Activated CD4-positive, alpha-beta memory T cell treated with anti-CD3 and anti-CD28 coated beads, Interleukin-2, amount 10 ng/mL, durations not matched to agents 7 days and 5 days (primary cell): Measurements from ENCODE around the gene ACOXL. TPM values are rescaled to one million over a fixed set of nuclear protein-coding genes. Genes with fewer than 3 reads are reported as not detected.

ENCODE experiments used
- CTCF ChIA-PET: fragments of 350-600 bp; sonication (Branson Sonifier 250); formaldehyde crosslinking; loops from one replicate; lab custom pipeline; 2021; ENCODE audit warnings: antibody characterized with exemption, inconsistent platforms; lab: Charles Lee
- POLR2A ChIA-PET: fragments of 350-600 bp; sonication (Branson Sonifier 250); formaldehyde crosslinking; loops from one replicate; lab custom pipeline; 2021; ENCODE audit warnings: antibody characterized with exemption; lab: Charles Lee
- DNase-seq: peaks from one replicate; pipeline ENCODE4 v3.0.0-alpha.2; 2020
- H3K27ac Mint-ChIP-seq: one replicate; pipeline ENCODE4 v1.8.0; 2021; ENCODE audit warnings: mild to moderate bottlenecking, mixed read lengths
- H3K27me3 Mint-ChIP-seq: one replicate; pipeline ENCODE4 v1.8.0; 2021; ENCODE audit warnings: mixed read lengths
- H3K36me3 Mint-ChIP-seq: one replicate; pipeline ENCODE4 v1.8.0; 2021; ENCODE audit warnings: low read depth, mixed read lengths
- H3K4me1 Mint-ChIP-seq: one replicate; pipeline ENCODE4 v1.8.0; 2021; ENCODE audit warnings: mixed read lengths
- H3K4me3 Mint-ChIP-seq: one replicate; pipeline ENCODE4 v1.8.0; 2021; ENCODE audit warnings: mild to moderate bottlenecking, mixed read lengths
- H3K9me3 Mint-ChIP-seq: one replicate; pipeline ENCODE4 v1.8.0; 2021; ENCODE audit warnings: mixed read lengths
- total RNA-seq, 2 experiments: library from RNA; stranded (reverse); gene quantifications; one replicate each; pipeline ENCODE4 v1.2.3, GENCODE V29; 2021

Gene ACOXL
- total RNA-seq, 2 experiments from 2014 or later, result 0.18 to 0.30 TPM

DNA sequence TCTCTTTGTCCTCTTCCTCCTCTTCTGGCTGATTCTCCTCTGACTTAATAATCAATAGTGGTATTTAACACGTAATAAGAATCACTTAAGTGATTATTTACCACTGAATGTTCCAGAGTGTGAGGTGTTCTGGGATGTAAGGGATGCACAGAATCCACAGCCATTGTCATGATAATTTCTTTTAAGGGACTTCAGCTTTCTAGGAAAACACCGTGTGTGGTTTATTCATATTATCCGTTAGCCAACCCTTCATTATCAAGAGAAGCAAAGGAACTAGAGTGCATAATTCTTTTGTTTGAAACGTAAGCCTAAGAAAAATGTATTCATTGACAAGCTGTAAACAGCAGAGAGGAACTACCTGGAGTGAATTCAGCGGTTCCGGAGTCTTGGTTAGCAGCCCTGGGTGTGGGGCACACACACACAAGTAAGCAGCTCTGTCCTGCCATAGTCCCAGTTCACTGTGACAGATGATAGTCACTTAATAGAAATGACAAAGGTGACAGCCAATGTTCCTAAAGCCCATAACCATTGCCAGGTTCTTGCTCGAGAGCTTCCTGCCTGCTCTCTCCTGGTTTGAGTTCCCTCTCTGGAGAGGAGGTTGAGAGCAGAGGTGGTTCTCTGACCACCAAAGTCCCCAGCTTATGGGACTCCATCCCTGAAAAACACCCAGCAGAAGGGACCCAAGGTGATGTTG, 101.9 kb downstream of the ACOXL start:
- peaks cover 15% of the 10 kb centered on the region for H3K27me3 Mint-ChIP-seq
- H3K9me3 Mint-ChIP-seq, result no peaks in the 10 kb centered on the region
- ChIA-PET CTCF (no interaction called here), POLR2A (no interaction called here)
- H3K4me3 Mint-ChIP-seq, result no peak overlapping the region
- no peaks in the 10 kb centered on the region for H3K4me1 Mint-ChIP-seq
- no peak overlapping the region for H3K27ac Mint-ChIP-seq
- DNase-seq, result no peak
- no peaks in the 10 kb centered on the region for H3K36me3 Mint-ChIP-seq

DNA sequence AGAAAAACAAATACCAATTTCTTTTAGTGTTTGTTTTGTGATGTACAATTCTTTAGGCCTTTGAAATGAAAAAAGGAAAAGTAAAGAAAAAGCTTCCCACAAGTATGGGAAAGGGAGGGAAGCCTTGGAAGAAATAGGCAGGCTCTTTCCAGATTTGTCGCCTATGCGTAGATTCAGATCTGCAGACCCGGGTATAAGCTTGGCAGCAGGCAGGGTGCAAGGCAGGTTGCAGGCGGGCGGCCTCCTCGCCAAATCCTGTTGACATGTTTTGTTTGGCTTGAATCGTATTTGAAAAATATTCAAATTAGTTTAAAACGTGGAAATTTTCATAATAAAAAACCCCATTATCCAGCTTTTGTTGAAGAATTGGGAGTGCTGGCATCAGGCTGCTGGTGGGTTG, 104.3 kb downstream of the ACOXL start:
- H3K36me3 Mint-ChIP-seq, result no peaks in the 10 kb centered on the region
- ChIA-PET CTCF (no interaction called here), POLR2A (no interaction called here)
- H3K9me3 Mint-ChIP-seq, result no peaks in the 10 kb centered on the region
- H3K4me1 Mint-ChIP-seq, result no peaks in the 10 kb centered on the region
- H3K27ac Mint-ChIP-seq, result no peak overlapping the region
- H3K4me3 Mint-ChIP-seq, result no peak overlapping the region
- DNase-seq, result no peak
- peaks cover 9% of the 10 kb centered on the region for H3K27me3 Mint-ChIP-seq

DNA sequence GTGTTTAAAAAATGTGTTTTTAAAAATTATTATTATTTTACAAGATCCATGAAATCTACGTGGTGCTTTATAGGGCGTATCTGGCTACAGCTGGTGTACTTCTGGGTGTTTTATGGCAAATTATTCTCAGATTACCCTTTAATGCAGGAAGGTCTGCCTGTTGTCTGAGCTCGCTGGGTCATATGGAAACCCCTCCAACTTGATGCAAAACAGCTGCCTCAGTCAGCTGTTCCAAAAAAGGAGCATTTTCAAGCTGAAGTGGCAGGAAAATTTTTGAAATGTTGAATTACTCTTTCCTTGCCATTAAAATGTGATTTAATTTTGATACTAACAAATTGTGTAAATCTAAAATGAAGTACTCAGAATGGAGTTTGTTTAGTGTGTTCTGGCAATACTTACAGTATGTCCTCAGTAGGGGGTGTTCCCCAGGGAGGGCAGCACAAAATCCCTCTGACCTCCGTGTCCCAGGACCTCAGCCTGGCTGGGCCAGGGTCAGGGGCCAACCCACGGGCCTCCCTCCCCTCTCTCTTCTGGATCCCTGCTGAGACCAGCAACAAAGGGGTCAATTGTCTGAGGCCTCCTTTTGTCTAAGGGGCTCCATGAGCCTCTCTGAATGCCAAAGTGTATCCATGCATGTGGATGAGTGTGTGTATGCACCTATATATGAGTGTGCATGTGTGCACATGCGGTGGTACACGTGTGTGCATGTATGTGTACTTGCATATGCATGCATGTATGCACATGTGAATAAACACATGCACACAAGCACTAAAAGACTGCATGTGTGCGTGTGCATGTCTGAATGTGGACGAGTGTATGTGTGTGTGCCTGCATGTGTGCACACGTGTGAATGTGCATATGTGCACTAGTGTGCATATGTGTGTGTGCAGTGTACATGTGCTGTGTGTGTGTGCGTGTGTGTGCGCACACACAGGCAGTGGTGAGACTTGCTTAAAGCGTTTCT, 105.4 kb downstream of the ACOXL start:
- Mint-ChIP-seq H3K9me3 (no peaks in the 10 kb centered on the region), H3K4me1 (no peaks in the 10 kb centered on the region), H3K36me3 (no peaks in the 10 kb centered on the region), H3K27ac (no peak overlapping the region), H3K4me3 (no peak overlapping the region), H3K27me3 (peaks cover 12% of the 10 kb centered on the region)
- CTCF ChIA-PET, result interaction anchor here (0.9 kb wide), 1 partner anchor 34 kb away, joined by 3 read pairs; no protein-coding TSS in a partner anchor
- DNase-seq, result no peak
- POLR2A ChIA-PET, result no interaction called here

DNA sequence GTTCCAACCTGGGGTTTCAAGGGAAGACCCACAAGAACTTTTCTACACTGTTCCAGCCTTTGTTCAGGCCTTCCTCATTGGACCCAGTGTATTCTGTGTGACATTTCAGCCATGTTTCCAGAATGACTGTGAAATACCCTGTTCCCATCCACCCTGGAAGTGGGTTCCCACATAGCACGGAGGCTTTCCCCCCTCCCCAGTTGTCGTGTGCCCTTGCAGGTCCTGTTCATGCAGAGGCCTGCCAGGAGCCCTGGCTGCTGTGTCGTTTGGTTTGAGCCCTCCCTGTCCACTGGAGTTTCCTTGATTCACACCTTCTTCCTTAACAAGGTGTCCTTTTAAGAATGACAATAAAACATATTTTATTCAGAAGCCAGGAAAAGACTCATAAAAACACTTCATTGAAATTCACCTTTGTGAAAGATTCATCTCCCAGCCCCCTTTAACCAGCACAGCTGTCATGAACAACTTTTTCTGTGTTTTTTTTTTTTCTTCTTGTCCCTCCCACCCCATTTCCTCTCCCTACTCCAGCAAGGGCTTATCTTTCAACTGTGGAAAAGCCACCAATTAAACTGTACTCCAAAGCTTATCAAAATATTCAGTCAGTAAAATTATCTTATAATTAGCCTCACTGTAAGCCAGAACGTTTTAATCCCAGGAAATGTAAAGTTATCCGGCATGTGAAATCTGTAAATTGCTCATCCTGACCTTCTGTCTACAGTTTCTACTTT, 106.4 kb downstream of the ACOXL start:
- H3K27me3 Mint-ChIP-seq, result peaks cover 9% of the 10 kb centered on the region

DNA sequence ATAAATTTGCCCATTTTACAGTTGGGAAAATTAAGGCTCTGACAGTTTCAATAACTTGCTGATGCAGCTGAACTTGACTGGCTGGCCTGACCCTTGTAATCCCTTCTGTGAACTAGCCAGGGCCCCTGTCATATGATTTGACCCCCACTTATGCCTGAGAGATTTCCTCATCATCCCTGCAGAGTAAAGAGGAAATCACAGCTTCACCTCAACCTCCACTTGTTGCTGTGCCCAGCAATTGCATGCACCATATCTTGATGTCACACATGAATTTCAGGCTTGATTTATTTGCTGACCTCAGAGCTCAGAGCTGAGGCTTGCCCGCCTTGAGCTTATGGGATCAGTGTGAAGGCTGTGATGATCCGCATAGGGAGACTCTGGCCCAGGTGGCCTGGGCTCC, 108.1 kb downstream of the ACOXL start:
- DNase-seq, result no peak
- ChIA-PET CTCF (interaction anchor here (1.1 to 1.5 kb wide), 2 partner anchors 18 to 29 kb away, joined by 4 to 5 read pairs; no protein-coding TSS in a partner anchor), POLR2A (no interaction called here)
- Mint-ChIP-seq H3K36me3 (no peaks in the 10 kb centered on the region), H3K4me1 (peaks cover 15% of the 10 kb centered on the region), H3K27me3 (peaks cover 6% of the 10 kb centered on the region), H3K9me3 (no peaks in the 10 kb centered on the region), H3K4me3 (no peak overlapping the region), H3K27ac (no peak overlapping the region)

More for the DNA sequence above, 106.4 kb downstream of the ACOXL start:
- Mint-ChIP-seq H3K36me3 (no peaks in the 10 kb centered on the region), H3K27ac (no peak overlapping the region), H3K9me3 (no peaks in the 10 kb centered on the region), H3K4me1 (peaks cover 4% of the 10 kb centered on the region), H3K4me3 (no peak overlapping the region)
- POLR2A ChIA-PET, result no interaction called here
- CTCF ChIA-PET, result no interaction called here
- no peak for DNase-seq

DNA sequence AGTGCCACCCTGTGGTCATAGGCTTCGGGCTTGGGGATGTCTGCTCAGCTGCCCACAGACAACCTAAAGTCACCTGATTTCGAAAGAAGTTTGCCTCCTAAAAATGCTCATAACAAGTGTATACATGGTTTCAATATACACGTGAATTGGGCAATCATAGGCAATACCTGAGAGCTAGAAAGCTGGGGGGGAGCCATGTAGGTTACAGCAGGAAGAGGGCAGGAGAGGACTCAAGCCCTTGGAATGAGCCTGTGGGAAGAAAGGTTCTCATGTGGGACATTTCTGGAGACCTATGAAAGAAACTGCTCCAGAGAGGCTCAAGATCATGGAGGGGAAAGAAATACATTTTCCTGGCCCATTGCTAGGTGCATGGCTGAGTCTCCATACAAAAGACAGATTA, 109.7 kb downstream of the ACOXL start:
- H3K27ac Mint-ChIP-seq, result no peak overlapping the region
- peaks cover 29% of the 10 kb centered on the region for H3K4me1 Mint-ChIP-seq
- no peaks in the 10 kb centered on the region for H3K9me3 Mint-ChIP-seq
- CTCF ChIA-PET, result no interaction called here
- DNase-seq, result no peak
- H3K36me3 Mint-ChIP-seq, result peaks cover 2% of the 10 kb centered on the region
- H3K4me3 Mint-ChIP-seq, result no peak overlapping the region
- peaks cover 6% of the 10 kb centered on the region for H3K27me3 Mint-ChIP-seq
- POLR2A ChIA-PET, result no interaction called here

DNA sequence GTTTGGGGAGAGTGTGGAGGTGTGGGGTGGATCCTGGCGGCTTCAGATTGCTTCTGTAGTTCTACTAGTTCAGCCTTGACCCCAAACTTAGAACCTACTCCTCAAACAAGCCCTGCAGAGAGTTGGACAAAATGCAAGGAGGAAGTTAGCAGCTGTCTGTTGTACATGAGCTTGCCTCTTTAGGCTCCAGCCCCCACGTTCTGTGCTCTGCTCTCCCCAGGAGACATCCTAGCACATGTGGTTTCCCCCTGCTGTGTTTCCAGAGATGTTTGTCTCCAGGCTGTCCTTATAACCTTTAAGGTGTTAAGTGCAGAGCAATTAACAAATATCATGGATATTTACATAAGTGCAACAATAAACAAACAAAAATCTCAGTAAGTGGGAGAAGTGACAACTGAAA, 111.1 kb downstream of the ACOXL start:
- H3K4me1 Mint-ChIP-seq, result peaks cover 37% of the 10 kb centered on the region
- POLR2A ChIA-PET, result no interaction called here
- H3K9me3 Mint-ChIP-seq, result no peaks in the 10 kb centered on the region
- H3K27me3 Mint-ChIP-seq, result peaks cover 6% of the 10 kb centered on the region
- H3K4me3 Mint-ChIP-seq, result no peak overlapping the region
- DNase-seq, result no peak
- CTCF ChIA-PET, result interaction anchor here (2.5 kb wide), 1 partner anchor 10 kb away, joined by 11 read pairs; no protein-coding TSS in a partner anchor
- H3K27ac Mint-ChIP-seq, result no peak overlapping the region
- H3K36me3 Mint-ChIP-seq, result peaks cover 2% of the 10 kb centered on the region

DNA sequence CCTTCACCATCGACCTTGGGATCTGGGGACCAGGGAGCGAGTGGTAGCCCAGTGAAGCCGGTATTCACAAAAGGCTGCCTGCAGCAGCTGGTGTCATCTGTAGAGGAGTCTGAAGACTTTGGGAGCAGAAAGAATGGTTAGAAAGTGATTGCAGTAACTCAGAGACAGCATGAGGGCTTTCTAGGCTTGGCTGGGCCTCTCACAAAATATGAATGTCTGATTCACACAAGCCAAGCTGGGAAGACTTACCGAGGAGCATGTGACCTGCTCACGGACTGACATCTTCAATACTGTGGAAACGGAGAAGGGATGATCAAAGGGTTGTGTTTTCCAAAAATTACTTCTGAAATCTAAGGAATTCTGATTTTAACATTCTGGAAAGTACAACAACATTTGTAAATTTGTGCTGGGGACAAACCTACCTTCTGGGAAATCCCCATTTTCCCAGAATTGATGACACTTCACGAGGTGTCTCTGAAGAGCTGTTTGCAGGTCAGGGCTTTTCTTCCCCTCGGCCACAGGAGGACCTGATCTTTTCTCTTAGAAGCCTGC, 111.7 kb downstream of the ACOXL start:
- Mint-ChIP-seq H3K36me3 (peaks cover 5% of the 10 kb centered on the region), H3K27ac (no peak overlapping the region), H3K9me3 (no peaks in the 10 kb centered on the region), H3K4me3 (no peak overlapping the region), H3K4me1 (peaks cover 40% of the 10 kb centered on the region), H3K27me3 (peaks cover 9% of the 10 kb centered on the region)
- ChIA-PET POLR2A (no interaction called here), CTCF (interaction anchor here (2.5 kb wide), 1 partner anchor 9 kb away, joined by 11 read pairs; no protein-coding TSS in a partner anchor)
- no peak for DNase-seq

DNA sequence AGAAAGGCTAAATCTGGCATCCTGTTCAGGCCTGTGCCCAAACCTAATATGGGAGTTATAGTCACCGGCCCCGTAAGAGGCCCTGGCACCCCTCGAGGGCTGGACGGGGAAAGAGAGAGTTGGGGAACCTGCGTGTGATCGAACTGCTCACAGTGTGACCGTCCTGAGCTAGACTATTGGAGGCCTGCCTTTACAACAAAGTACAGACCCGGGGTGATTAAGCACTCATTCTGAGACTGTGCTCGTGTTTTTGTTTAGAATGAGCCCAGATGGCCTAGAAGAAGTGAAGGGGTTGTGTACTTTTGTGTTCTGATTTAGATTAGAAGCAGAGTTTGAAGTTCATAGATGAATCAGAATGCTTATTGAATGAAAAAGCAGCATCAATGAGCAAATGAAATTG, 115.3 kb downstream of the ACOXL start:
- H3K4me3 Mint-ChIP-seq, result no peak overlapping the region
- ChIA-PET CTCF (interaction anchor here (1.6 kb wide), 1 partner anchor 10 kb away, joined by 4 read pairs; no protein-coding TSS in a partner anchor), POLR2A (no interaction called here)
- H3K27me3 Mint-ChIP-seq, result peaks cover 14% of the 10 kb centered on the region
- H3K27ac Mint-ChIP-seq, result no peak overlapping the region
- no peaks in the 10 kb centered on the region for H3K9me3 Mint-ChIP-seq
- peaks cover 7% of the 10 kb centered on the region for H3K36me3 Mint-ChIP-seq
- H3K4me1 Mint-ChIP-seq, result peaks cover 61% of the 10 kb centered on the region
- no peak for DNase-seq

DNA sequence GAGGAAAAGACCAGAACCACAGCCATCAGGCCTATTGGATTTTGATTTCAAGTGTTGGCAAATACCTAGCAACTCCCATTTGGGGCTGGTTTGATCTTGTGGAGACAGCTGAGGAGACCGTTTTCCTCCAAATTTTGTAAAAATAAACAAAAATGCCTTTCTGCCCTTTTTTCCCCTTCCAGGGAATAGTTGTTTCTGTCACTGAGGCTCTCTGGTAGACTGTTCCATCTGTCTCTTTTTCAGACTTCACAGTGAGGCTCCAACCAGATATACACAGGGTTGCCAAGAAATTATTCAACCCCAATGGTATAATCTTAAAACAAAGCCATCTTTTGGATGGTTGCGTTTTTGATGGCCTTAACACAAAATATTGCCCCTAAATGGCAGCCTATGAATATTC, 115.7 kb downstream of the ACOXL start:
- no peak for DNase-seq
- peaks cover 14% of the 10 kb centered on the region for H3K27me3 Mint-ChIP-seq
- peaks cover 7% of the 10 kb centered on the region for H3K36me3 Mint-ChIP-seq
- ChIA-PET CTCF (interaction anchor here (1.6 kb wide), 1 partner anchor 10 kb away, joined by 4 read pairs; no protein-coding TSS in a partner anchor), POLR2A (no interaction called here)
- no peak overlapping the region for H3K27ac Mint-ChIP-seq
- no peaks in the 10 kb centered on the region for H3K9me3 Mint-ChIP-seq
- peaks cover 65% of the 10 kb centered on the region for H3K4me1 Mint-ChIP-seq
- no peak overlapping the region for H3K4me3 Mint-ChIP-seq

DNA sequence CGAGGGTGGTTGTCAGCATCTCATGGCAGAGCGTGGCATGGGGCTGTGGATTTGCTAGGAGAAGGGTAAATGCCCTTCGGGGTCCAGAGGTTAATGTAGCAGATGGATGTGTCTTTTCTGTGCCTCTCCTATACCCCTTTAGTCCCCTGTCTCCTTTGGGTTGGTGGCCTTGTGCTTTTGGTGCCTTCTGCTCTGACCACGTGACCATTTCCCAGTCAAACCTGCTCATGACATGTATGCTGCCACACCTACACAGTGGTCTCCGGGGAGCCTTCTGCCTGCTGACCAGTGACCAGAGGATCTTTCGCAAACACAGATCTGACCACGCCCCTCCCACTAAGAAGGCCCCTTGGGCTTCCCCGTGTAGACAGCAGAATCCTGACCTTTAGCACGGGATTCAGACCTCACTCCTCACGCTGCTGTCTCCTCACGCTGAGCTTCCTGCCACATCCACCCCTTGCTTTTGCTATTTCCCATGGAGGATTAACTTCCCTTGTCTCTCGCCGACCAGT, 116.2 kb downstream of the ACOXL start:
- H3K4me1 Mint-ChIP-seq, result peaks cover 69% of the 10 kb centered on the region
- no peak overlapping the region for H3K27ac Mint-ChIP-seq
- peaks cover 7% of the 10 kb centered on the region for H3K36me3 Mint-ChIP-seq
- no peaks in the 10 kb centered on the region for H3K9me3 Mint-ChIP-seq
- DNase-seq, result no peak
- H3K27me3 Mint-ChIP-seq, result peaks cover 14% of the 10 kb centered on the region
- H3K4me3 Mint-ChIP-seq, result no peak overlapping the region
- CTCF ChIA-PET, result no interaction called here
- POLR2A ChIA-PET, result no interaction called here

DNA sequence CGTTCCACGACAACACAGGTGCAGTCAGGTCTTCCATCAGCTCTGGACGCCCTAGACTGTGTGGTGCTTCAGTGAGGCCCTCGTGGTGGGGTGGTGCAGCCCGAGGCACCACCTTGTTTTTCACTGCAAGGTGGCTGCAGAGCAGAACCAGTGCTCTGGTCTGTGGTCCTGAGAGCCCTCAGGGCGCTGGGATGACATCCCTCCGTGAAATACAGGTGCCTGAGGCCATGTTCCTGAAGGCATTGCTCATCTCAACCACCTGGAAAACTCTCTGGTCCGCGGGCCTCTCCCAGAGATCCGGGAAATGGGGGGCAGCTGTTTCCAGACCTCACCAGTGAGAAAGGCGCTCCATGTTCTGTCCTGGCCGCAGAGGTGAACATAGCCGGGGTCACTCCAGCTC, 119.2 kb downstream of the ACOXL start:
- DNase-seq, result no peak
- Mint-ChIP-seq H3K4me1 (peaks cover 56% of the 10 kb centered on the region), H3K27ac (peak overlapping the region; percentile 76), H3K9me3 (no peaks in the 10 kb centered on the region), H3K36me3 (peaks cover 4% of the 10 kb centered on the region), H3K4me3 (no peak overlapping the region), H3K27me3 (peaks cover 33% of the 10 kb centered on the region)
- POLR2A ChIA-PET, result no interaction called here
- CTCF ChIA-PET, result interaction anchor here (2.5 to 2.9 kb wide), 2 partner anchors 8 to 16 kb away, joined by 10 to 11 read pairs; no protein-coding TSS in a partner anchor
